Measurements from ENCODE around the gene CHPF. TPM values are rescaled to one million over a fixed set of nuclear protein-coding genes. Genes with fewer than 3 reads are reported as not detected.

The CHPF gene
- total and polyA plus RNA-seq, 4 donors, result 26.5 to 135 (median 58.2) TPM

DNA sequence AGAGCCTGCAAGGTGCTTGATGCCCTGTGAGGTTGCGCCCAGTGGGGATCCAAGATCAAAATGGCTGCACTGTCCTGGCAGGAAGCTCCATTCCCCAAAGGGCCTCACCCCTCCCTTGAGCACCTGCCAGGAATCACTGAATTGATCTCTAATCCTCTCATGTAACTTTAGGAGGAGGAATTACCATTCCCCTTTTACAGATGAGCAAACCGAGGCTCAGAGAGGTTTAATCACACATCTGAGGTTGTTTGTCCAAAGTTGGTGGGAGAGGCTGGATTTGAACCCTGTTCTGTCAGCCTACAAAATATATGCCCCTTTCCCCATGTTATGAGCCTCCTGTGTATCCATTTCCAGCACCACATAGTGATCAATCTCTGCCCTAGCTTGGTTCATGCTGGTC, 18.8 kb downstream of the CHPF start:
- no peaks in the 10 kb centered on the region for H3K36me3 ChIP-seq (ENCODE audit: control insufficient read depth in 4 of 4, insufficient read depth in 3 of 4, low read depth in 1 of 4, low read length in 3 of 4)
- no peak overlapping the region for H3K9ac ChIP-seq (ENCODE audit: low read depth in 1 of 2, low read length in 2 of 2)
- no peak for DNase-seq (ENCODE audit: low spot score)
- H3K4me3 ChIP-seq (ENCODE audit: low read depth in 1 of 3, low read length in 3 of 3), result no peak overlapping the region
- TF ChIP-seq NR2F2 (IDR thresholded peaks at IDR 0.05) (no peak), EGR1 (IDR thresholded peaks at IDR 0.05; ENCODE audit: low read depth in 2 of 2) (no peak), HNF4G (IDR thresholded peaks at IDR 0.05) (no peak), JUND (IDR thresholded peaks at IDR 0.05) (no peak), TAF1 (conservative IDR thresholded peaks at IDR 0.05) (no peak), FOXA2 (IDR thresholded peaks at IDR 0.05) (no peak), FOXA1 (IDR thresholded peaks at IDR 0.05) (no peak)
- TF ChIP-seq, protein P1, sequence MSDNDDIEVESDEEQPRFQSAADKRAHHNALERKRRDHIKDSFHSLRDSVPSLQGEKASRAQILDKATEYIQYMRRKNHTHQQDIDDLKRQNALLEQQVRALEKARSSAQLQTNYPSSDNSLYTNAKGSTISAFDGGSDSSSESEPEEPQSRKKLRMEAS (IDR thresholded peaks at IDR 0.05), result no peak
- TF ChIP-seq, protein P2, sequence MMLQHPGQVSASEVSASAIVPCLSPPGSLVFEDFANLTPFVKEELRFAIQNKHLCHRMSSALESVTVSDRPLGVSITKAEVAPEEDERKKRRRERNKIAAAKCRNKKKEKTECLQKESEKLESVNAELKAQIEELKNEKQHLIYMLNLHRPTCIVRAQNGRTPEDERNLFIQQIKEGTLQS (IDR thresholded peaks at IDR 0.05), result no peak
- TF ChIP-seq, protein P3, sequence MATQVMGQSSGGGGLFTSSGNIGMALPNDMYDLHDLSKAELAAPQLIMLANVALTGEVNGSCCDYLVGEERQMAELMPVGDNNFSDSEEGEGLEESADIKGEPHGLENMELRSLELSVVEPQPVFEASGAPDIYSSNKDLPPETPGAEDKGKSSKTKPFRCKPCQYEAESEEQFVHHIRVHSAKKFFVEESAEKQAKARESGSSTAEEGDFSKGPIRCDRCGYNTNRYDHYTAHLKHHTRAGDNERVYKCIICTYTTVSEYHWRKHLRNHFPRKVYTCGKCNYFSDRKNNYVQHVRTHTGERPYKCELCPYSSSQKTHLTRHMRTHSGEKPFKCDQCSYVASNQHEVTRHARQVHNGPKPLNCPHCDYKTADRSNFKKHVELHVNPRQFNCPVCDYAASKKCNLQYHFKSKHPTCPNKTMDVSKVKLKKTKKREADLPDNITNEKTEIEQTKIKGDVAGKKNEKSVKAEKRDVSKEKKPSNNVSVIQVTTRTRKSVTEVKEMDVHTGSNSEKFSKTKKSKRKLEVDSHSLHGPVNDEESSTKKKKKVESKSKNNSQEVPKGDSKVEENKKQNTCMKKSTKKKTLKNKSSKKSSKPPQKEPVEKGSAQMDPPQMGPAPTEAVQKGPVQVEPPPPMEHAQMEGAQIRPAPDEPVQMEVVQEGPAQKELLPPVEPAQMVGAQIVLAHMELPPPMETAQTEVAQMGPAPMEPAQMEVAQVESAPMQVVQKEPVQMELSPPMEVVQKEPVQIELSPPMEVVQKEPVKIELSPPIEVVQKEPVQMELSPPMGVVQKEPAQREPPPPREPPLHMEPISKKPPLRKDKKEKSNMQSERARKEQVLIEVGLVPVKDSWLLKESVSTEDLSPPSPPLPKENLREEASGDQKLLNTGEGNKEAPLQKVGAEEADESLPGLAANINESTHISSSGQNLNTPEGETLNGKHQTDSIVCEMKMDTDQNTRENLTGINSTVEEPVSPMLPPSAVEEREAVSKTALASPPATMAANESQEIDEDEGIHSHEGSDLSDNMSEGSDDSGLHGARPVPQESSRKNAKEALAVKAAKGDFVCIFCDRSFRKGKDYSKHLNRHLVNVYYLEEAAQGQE (IDR thresholded peaks at IDR 0.05), result no peak
- TF ChIP-seq, protein P4, sequence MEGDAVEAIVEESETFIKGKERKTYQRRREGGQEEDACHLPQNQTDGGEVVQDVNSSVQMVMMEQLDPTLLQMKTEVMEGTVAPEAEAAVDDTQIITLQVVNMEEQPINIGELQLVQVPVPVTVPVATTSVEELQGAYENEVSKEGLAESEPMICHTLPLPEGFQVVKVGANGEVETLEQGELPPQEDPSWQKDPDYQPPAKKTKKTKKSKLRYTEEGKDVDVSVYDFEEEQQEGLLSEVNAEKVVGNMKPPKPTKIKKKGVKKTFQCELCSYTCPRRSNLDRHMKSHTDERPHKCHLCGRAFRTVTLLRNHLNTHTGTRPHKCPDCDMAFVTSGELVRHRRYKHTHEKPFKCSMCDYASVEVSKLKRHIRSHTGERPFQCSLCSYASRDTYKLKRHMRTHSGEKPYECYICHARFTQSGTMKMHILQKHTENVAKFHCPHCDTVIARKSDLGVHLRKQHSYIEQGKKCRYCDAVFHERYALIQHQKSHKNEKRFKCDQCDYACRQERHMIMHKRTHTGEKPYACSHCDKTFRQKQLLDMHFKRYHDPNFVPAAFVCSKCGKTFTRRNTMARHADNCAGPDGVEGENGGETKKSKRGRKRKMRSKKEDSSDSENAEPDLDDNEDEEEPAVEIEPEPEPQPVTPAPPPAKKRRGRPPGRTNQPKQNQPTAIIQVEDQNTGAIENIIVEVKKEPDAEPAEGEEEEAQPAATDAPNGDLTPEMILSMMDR (IDR thresholded peaks at IDR 0.05; ENCODE audit: low read depth, low read length, missing input control), result no peak
- WGBS, result 83% methylated on average over 2 of the region's 2 CpGs
- no peak overlapping the region for H3K27ac ChIP-seq (ENCODE audit: low read depth in 1 of 2, low read length in 2 of 2)
- no peaks in the 10 kb centered on the region for H3K9me3 ChIP-seq (ENCODE audit: control insufficient read depth in 4 of 4, low read length in 3 of 4)
- H3K27me3 ChIP-seq (ENCODE audit: control insufficient read depth in 4 of 4, insufficient read depth in 4 of 4, low read length in 3 of 4), result peaks cover 0 to 14% (median 11%) of the 10 kb centered on the region in 4 donors
- H3K4me1 ChIP-seq (ENCODE audit: control insufficient read depth in 4 of 4, insufficient read depth in 4 of 4, low read length in 3 of 4), result no peaks in the 10 kb centered on the region

DNA sequence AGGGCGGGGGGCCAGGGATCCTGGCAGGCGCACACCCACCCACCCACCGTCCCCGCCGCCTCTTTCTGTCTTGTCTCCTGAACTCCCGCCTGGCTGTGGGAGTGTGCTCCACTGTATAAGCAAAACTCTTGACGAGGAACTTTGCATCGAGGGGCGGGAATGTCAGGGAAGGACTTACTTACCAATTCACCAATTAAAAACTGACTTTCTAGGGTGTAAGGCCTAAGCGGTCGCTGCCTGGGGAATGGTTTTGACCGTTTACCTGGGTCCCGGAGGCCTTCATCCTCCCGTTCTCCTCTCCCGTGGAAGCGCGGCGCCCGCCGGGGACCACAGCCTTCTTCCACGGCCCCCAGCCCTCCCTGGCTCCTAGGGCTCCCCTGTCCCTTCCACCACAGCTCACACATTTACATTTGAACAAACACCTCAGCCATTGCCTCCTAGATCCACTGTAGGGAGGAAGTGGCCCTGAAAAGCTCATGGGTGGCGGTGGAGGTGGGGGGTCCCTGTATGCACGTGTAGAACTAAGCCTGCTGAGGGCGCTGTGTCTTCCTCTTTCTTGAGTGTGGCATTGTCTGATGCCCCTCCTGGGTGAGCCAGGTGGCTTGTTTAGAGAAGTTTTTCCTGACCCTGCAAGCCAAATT, 20.5 kb downstream of the CHPF start:
- Histone ChIP-seq H3K27ac (ENCODE audit: low read depth in 1 of 2, low read length in 2 of 2) (no peak overlapping the region), H3K9me3 (ENCODE audit: control insufficient read depth in 4 of 4, low read length in 3 of 4) (no peaks in the 10 kb centered on the region), H3K27me3 (ENCODE audit: control insufficient read depth in 4 of 4, insufficient read depth in 4 of 4, low read length in 3 of 4) (peaks cover 0 to 10% (median 9%) of the 10 kb centered on the region in 4 donors), H3K36me3 (ENCODE audit: control insufficient read depth in 4 of 4, insufficient read depth in 3 of 4, low read depth in 1 of 4, low read length in 3 of 4) (no peaks in the 10 kb centered on the region), H3K4me3 (ENCODE audit: low read depth in 1 of 3, low read length in 3 of 3) (no peak overlapping the region), H3K9ac (ENCODE audit: low read depth in 1 of 2, low read length in 2 of 2) (no peak overlapping the region), H3K4me1 (ENCODE audit: control insufficient read depth in 4 of 4, insufficient read depth in 4 of 4, low read length in 3 of 4) (no peaks in the 10 kb centered on the region)
- DNase-seq (ENCODE audit: low spot score), result no peak
- 15% methylated on average over 24 of the region's 24 CpGs for WGBS
- TF ChIP-seq FOXA2 (IDR thresholded peaks at IDR 0.05) (no peak), EGR1 (IDR thresholded peaks at IDR 0.05; ENCODE audit: low read depth in 2 of 2) (no peak), NR2F2 (IDR thresholded peaks at IDR 0.05) (no peak), RXRA (IDR thresholded peaks at IDR 0.05) (no peak), GABPA (IDR thresholded peaks at IDR 0.05 in 1 of 2, conservative IDR thresholded peaks at IDR 0.05 in 1 of 2) (no peak), HNF4G (IDR thresholded peaks at IDR 0.05) (no peak), RAD21 (IDR thresholded peaks at IDR 0.05) (no peak)
- TF ChIP-seq, protein P2 (IDR thresholded peaks at IDR 0.05), result no peak
- TF ChIP-seq, protein P5, sequence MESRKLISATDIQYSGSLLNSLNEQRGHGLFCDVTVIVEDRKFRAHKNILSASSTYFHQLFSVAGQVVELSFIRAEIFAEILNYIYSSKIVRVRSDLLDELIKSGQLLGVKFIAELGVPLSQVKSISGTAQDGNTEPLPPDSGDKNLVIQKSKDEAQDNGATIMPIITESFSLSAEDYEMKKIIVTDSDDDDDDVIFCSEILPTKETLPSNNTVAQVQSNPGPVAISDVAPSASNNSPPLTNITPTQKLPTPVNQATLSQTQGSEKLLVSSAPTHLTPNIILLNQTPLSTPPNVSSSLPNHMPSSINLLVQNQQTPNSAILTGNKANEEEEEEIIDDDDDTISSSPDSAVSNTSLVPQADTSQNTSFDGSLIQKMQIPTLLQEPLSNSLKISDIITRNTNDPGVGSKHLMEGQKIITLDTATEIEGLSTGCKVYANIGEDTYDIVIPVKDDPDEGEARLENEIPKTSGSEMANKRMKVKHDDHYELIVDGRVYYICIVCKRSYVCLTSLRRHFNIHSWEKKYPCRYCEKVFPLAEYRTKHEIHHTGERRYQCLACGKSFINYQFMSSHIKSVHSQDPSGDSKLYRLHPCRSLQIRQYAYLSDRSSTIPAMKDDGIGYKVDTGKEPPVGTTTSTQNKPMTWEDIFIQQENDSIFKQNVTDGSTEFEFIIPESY (IDR thresholded peaks at IDR 0.05), result no peak
- TF ChIP-seq, protein P1 (IDR thresholded peaks at IDR 0.05), result no peak
- TF ChIP-seq, protein P4 (IDR thresholded peaks at IDR 0.05; ENCODE audit: low read depth, low read length, missing input control), result no peak

All from liver (tissue), 9 donors.